Small intestine (tissue), 7 donors: ENCODE results near the gene POLA2. TPM values are rescaled to one million over a fixed set of nuclear protein-coding genes. Genes with fewer than 3 reads are reported as not detected.
A peak's percentile ranks its signal among the peaks of the same experiment; 100 is the strongest.

Experiments
- DNase-seq, 2 donors: peaks; one replicate each; pipeline versions ENCODE4 v3.0.0 to v3.0.0-alpha.2; 2013
- FAIRE-seq: peaks from 2 replicates; lab custom pipeline; 2012; peaks lifted over from hg19 to GRCh38; lab: Jason Lieb, UNC
- H3K27ac ChIP-seq, 3 donors: one replicate each; pipeline ENCODE4 v1.5.1; 2013; ENCODE audit warnings: low read length in 2 of 3, mild to moderate bottlenecking in 2 of 3, control low read depth in 1 of 3, inconsistent platforms in 1 of 3, low read depth in 1 of 3, moderate library complexity in 1 of 3
- H3K27me3 ChIP-seq, 3 donors: one replicate each; pipeline ENCODE4 v1.6.1; 2013; ENCODE audit warnings: low read length in 3 of 3, inconsistent platforms in 1 of 3; ENCODE audit not compliant: control insufficient read depth in 3 of 3, insufficient read depth in 3 of 3
- H3K36me3 ChIP-seq, 3 donors: one replicate each; pipeline ENCODE4 v1.6.1; 2013; ENCODE audit warnings: low read length in 3 of 3, inconsistent platforms in 1 of 3, low read depth in 1 of 3, mild to moderate bottlenecking in 1 of 3, moderate library complexity in 1 of 3; ENCODE audit not compliant: control insufficient read depth in 3 of 3, insufficient read depth in 2 of 3
- H3K4me1 ChIP-seq, 3 donors: one replicate each; pipeline ENCODE4 v1.6.1; 2013; ENCODE audit warnings: low read length in 2 of 3, inconsistent platforms in 1 of 3, low read depth in 1 of 3, mild to moderate bottlenecking in 1 of 3, moderate library complexity in 1 of 3; ENCODE audit not compliant: control insufficient read depth in 3 of 3, insufficient read depth in 2 of 3
- H3K4me3 ChIP-seq, 3 donors: one replicate each; pipeline ENCODE4 v1.5.1; 2013; ENCODE audit warnings: low read length in 3 of 3, control low read depth in 1 of 3, inconsistent platforms in 1 of 3, low read depth in 1 of 3, mild to moderate bottlenecking in 1 of 3, moderate library complexity in 1 of 3
- H3K9me3 ChIP-seq, 2 donors: one replicate each; pipeline ENCODE4 v1.6.1; 2013; ENCODE audit warnings: low read depth in 1 of 2, low read length in 1 of 2; ENCODE audit not compliant: control insufficient read depth in 2 of 2, insufficient read depth in 1 of 2
- WGBS, 3 donors: extraction: QIAGEN DNeasy Blood & Tissue Kit; methylation state at CpG; one replicate each; pipeline ENCODE4 v1.1.7; 2013; 5-methylcytosine and 5-hydroxymethylcytosine counted together
- polyA plus RNA-seq, 4 donors: library from polyadenylated mRNA; stranded (reverse) in 3 of 4; unstranded in 1 of 4; fragments of 200-250 nt in 3 of 4; fragments of 120-200 nt in 1 of 4; gene quantifications; one replicate each; pipeline versions ENCODE4 v1.2.1 to v1.2.3, GENCODE V29; 2013
- donor health status: healthy with polysubstance abuse.
- donor health status: control.
- donor health status: control.
- donor health status: Bipolar disorder and iron deficiency.
- donor health status: healthy.

The POLA2 gene
- polyA plus RNA-seq, 4 donors, result 1.3 to 14.8 (median 9.1) TPM

DNA sequence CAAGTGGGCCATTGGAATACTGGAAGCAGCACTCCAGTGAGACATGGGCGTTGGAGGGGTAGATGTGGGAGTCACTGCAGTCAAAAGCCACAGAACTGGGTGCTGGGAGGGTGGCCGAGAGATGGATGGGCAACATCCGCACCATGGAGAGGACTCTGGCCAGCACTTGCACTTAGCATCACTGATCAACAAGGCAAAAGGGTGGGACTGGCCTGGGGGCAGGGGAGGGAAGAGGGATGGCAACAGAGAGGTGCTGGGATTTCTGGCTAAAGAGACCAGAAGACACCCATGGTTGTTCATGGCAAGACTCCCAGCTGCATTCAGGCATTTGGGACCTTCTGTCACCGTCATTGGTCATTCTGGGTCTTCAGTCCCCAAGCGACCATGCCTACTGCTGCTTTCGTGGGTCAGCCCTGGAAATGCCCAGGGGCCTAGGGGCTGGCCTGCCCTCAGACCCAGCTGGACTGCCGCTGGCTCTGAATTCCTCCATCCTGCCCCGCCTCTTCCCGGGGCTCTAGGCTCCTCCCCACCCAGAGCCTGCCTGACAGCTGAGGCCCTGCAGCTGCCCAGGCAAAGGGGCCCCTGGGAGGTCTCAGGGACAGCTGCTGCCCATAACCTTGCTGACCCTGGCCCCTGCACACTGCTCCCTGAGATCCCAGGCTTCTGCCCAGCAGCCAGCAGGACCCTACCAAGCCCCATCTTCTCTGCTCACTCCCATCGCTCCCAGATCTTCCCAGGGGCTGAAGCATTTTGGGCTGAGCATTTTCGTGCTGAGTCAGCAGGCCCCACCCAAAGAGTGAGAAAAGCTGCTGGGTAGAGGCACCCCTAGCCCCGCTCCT is 39.9 kb downstream of the POLA2 start:
- H3K4me1 ChIP-seq, result peaks cover 0 to 70% (median 0%) of the 10 kb centered on the region in 3 donors
- peak overlapping the region in 2 of 3 donors; percentile 54 to 71 for H3K27ac ChIP-seq

DNA sequence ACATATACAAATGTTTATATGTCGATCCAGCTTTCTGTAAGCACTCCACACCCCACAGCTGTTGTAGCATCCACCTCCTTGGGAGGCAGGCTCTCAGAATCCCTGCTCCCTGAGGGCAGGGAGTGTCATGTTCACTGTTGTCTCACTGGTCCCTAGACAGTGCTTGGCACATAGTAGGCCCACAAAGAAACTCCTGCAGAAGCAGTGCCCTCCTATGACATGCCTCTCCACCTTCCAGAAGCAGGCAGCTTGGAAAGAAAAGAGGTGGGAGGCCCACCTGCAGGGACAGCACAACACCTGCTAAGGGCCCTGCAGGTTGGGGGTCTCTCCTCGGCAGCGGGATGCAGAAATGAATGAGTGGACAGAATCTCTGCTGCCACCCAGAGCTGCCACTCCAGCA is 41.8 kb downstream of the POLA2 start:
- DNase-seq (no peak), FAIRE-seq (no peak)
- Histone ChIP-seq H3K27ac (no peak overlapping the region), H3K4me1 (peaks cover 0 to 70% (median 3%) of the 10 kb centered on the region in 3 donors), H3K4me3 (no peak overlapping the region), H3K27me3 (no peaks in the 10 kb centered on the region), H3K36me3 (peaks cover 0 to 50% (median 0%) of the 10 kb centered on the region in 3 donors), H3K9me3 (no peaks in the 10 kb centered on the region)
- 87 to 94% (median 91%) methylated on average over 3 of the region's 3 CpGs for WGBS, 3 donors

More for the DNA sequence above, 39.9 kb downstream of the POLA2 start:
- no peaks in the 10 kb centered on the region for H3K27me3 ChIP-seq
- DNase-seq (peak in 1 of 2 donors; percentile 72), FAIRE-seq (no peak)
- H3K4me3 ChIP-seq, result no peak overlapping the region
- WGBS, 3 donors, result 61 to 74% (median 73%) methylated on average over 12 of the region's 12 CpGs
- peaks cover 0 to 61% (median 0%) of the 10 kb centered on the region in 3 donors for H3K36me3 ChIP-seq
- no peaks in the 10 kb centered on the region for H3K9me3 ChIP-seq

- FAIRE-seq (no peak), DNase-seq (no peak)
- Histone ChIP-seq H3K4me3 (no peak overlapping the region), H3K27ac (peak overlapping the region in 1 of 3 donors; percentile 83), H3K4me1 (peaks cover 0 to 71% (median 8%) of the 10 kb centered on the region in 3 donors), H3K9me3 (no peaks in the 10 kb centered on the region), H3K27me3 (no peaks in the 10 kb centered on the region), H3K36me3 (peaks cover 0 to 48% (median 0%) of the 10 kb centered on the region in 3 donors)
- WGBS, 3 donors, result 93 to 98% (median 97%) methylated on average over 4 of the region's 4 CpGs
Observed at GRCh38 chr11:65304110-65304509, 42.3 kb downstream of the POLA2 start.

DNA sequence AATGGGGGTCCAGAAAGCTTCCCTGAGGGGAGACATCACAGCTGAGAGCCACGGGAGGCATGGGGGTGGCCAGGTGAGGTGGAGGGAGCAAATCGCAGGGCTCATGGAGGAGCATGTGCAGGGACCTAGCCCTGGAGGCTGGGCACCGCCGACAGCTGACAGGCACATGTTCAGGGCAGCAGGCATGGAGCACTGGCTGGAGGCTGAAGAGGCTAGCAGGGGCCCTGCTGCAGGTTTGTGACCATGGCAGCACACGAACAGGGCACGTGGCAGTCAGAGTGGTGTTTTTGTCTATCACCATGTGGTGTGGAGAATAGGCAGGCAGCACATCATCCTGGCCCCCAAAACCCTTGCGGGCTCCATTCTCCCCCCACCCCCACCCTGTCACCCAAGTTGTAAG is 42.9 kb downstream of the POLA2 start:
- Histone ChIP-seq H3K4me1 (peaks cover 0 to 69% (median 9%) of the 10 kb centered on the region in 3 donors), H3K27ac (peak overlapping the region in 1 of 3 donors; percentile 83), H3K4me3 (no peak overlapping the region), H3K36me3 (peaks cover 0 to 44% (median 0%) of the 10 kb centered on the region in 3 donors), H3K27me3 (no peaks in the 10 kb centered on the region), H3K9me3 (no peaks in the 10 kb centered on the region)
- 89 to 95% (median 94%) methylated on average over 6 to 7 of the region's 7 CpGs for WGBS, 3 donors
- DNase-seq, result no peak
- FAIRE-seq, result no peak

GRCh38 chr11:65305501-65306268 is 43.9 kb downstream of the POLA2 start:
- Histone ChIP-seq H3K9me3 (no peaks in the 10 kb centered on the region), H3K27ac (peak overlapping the region in 2 of 3 donors; percentile 28 to 83), H3K4me3 (no peak overlapping the region), H3K36me3 (peaks cover 0 to 49% (median 0%) of the 10 kb centered on the region in 3 donors), H3K4me1 (peaks cover 0 to 77% (median 9%) of the 10 kb centered on the region in 3 donors), H3K27me3 (no peaks in the 10 kb centered on the region)
- DNase-seq (peak in 1 of 2 donors; percentile 88), FAIRE-seq (no peak)
- WGBS, 3 donors, result 41 to 58% (median 49%) methylated on average over 17 of the region's 17 CpGs

DNA sequence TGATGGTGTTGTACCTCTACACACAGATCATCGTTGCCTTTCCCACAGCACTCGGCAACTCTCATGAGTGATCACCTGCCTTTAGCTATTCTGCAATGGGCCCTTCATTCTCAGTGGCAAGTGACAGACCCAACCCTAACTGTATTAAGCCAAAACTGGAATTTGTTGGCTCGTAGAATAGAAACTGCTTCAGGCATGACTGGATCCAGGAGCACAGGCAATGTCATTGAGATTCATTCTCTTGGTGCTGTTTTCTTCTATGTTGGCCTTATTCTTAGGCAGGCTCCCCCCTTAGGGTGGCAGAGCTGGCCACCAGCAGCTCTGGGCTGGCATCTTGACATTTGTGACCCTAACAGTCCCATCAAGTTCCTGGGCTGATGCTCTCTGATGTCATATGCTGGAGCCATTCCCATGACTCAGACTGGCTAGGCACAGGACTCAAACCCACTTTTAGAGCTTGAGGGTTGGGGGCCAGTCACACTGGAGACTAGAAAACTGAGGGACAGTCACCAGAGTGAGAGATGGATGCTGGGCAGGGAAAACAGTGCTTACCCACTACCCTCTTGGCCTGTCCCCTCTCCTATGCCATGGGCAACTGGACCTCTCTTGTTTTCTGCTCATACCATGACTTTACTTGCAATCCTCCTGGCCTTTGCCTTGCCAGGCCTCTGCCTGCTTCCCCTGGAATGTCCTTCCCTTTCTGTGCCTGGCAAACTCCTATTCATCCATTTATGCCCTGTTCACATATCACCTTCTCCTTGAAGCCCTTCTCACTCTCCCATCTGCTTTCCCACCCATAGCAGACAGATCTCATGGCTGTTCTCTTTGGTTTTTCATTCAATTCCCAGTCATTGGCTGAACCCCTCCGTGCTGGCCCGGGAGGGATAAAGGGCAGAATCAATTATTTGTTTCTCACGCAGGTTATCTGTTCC is 45.8 kb downstream of the POLA2 start:
- H3K4me1 ChIP-seq, result peaks cover 0 to 63% (median 9%) of the 10 kb centered on the region in 3 donors
- DNase-seq, result no peak
- no peaks in the 10 kb centered on the region for H3K27me3 ChIP-seq
- no peak for FAIRE-seq
- H3K27ac ChIP-seq, result peak overlapping the region in 1 of 3 donors; percentile 69
- H3K4me3 ChIP-seq, result no peak overlapping the region
- H3K9me3 ChIP-seq, result no peaks in the 10 kb centered on the region
- peaks cover 0 to 42% (median 0%) of the 10 kb centered on the region in 3 donors for H3K36me3 ChIP-seq
- 69 to 80% (median 70%) methylated on average over 6 of the region's 6 CpGs for WGBS, 3 donors

- FAIRE-seq, result no peak
- Histone ChIP-seq H3K4me3 (no peak overlapping the region), H3K36me3 (peaks cover 0 to 42% (median 0%) of the 10 kb centered on the region in 3 donors), H3K27ac (peak overlapping the region in 2 of 3 donors; percentile 42 to 69), H3K4me1 (peaks cover 0 to 61% (median 9%) of the 10 kb centered on the region in 3 donors), H3K27me3 (no peaks in the 10 kb centered on the region), H3K9me3 (no peaks in the 10 kb centered on the region)
- peak; percentile 57 to 71 for DNase-seq
- 14 to 24% (median 19%) methylated on average over 7 of the region's 7 CpGs for WGBS, 3 donors
Observed at GRCh38 chr11:65308281-65308891, 46.6 kb downstream of the POLA2 start.
